ENCODE data around the gene HIGD1B. TPM values are rescaled to one million over a fixed set of nuclear protein-coding genes. Genes with fewer than 3 reads are reported as not detected.
"Not testable (repeated sequence)": the region's sequence is repeated elsewhere in the genome, so short reads cannot be mapped to it uniquely, and the experiment has no call there.

The HIGD1B gene
- polyA plus RNA-seq, 1 donor: 1.8 TPM

GRCh38 chr17:44820631-44821212 lies 27.0 kb upstream of the HIGD1B start:
- Histone ChIP-seq H3K27me3 (ENCODE audit: control insufficient read depth, insufficient read depth, low read length) (no peaks in the 10 kb centered on the region), H3K4me1 (ENCODE audit: control insufficient read depth, insufficient read depth, low read length) (no peaks in the 10 kb centered on the region), H3K36me3 (ENCODE audit: control insufficient read depth, insufficient read depth, low read length) (no peaks in the 10 kb centered on the region), H3K4me3 (ENCODE audit: low read length) (no peak overlapping the region), H3K9me3 (ENCODE audit: control insufficient read depth, low read depth, low read length) (no peaks in the 10 kb centered on the region), H3K27ac (ENCODE audit: low read length) (no peak overlapping the region)
- WGBS (ENCODE audit: insufficient coverage, low lambda C conversion rate): 30% methylated on average over 3 of the region's 7 CpGs
- no peak for DNase-seq

DNA sequence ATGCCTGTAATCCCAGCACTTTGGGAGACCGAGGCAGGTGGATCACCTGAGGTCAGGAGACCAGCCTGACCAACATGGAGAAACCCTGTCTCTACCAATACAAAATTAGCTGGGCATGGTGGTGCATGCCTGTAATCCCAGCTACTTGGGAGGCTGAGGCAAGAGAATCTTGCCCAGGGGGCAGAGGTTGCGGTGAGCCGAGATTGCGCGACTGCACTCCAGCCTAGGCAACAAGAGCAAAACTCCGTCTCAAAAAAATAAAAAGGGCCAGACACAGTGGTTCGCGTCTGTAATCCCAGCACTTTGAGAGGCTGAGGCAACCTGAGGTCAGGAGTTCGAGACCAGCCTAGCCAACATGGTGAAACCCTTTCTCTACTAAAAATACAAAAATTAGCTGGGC lies 22.4 kb upstream of the HIGD1B start:
- H3K4me3 ChIP-seq (ENCODE audit: low read length); H3K4me1 ChIP-seq (ENCODE audit: control insufficient read depth, insufficient read depth, low read length); H3K27ac ChIP-seq (ENCODE audit: low read length); H3K9me3 ChIP-seq (ENCODE audit: control insufficient read depth, low read depth, low read length); H3K36me3 ChIP-seq (ENCODE audit: control insufficient read depth, insufficient read depth, low read length); DNase-seq: not testable (repeated sequence)
- no CpG with 5 or more reads among the region's 9 CpGs for WGBS (ENCODE audit: insufficient coverage, low lambda C conversion rate)
- peaks cover 28% of the 10 kb centered on the region for H3K27me3 ChIP-seq (ENCODE audit: control insufficient read depth, insufficient read depth, low read length)

DNA sequence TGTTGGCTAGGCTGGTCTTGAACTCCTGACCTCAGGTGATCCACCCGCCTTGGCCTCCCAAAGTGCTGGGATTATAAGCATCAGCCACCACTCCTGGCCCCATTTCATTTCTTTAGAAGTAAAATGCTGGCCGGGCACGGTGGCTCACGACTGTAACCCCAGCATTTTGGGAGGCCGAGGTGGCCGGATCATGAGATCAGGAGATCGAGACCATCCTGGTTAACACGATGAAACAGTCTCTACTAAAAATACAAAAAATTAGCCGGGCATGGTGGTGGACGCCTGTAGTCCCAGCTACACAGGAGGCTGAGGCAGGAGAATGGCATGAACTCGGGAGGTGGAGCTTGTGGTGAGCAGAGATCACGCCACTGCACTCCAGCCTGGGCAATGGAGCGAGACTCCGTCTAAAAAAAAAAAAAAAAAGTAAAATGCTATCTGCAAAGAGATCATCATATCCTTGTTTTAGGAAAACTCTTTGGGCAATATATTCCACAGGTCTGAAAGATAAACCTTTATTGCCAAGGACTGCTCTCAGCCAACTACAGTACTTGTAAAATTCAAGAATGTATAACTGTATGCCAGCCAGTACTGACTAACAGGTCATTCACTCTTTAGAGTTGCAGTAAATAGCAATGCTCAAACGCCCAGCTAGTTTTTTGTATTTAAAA lies 21.4 kb upstream of the HIGD1B start:
- Histone ChIP-seq H3K27me3 (ENCODE audit: control insufficient read depth, insufficient read depth, low read length) (peaks cover 39% of the 10 kb centered on the region), H3K27ac (ENCODE audit: low read length) (no peak overlapping the region), H3K9me3 (ENCODE audit: control insufficient read depth, low read depth, low read length) (no peaks in the 10 kb centered on the region), H3K4me3 (ENCODE audit: low read length) (no peak overlapping the region), H3K36me3 (ENCODE audit: control insufficient read depth, insufficient read depth, low read length) (no peaks in the 10 kb centered on the region), H3K4me1 (ENCODE audit: control insufficient read depth, insufficient read depth, low read length) (peaks cover 4% of the 10 kb centered on the region)
- no peak for DNase-seq
- no CpG with 5 or more reads among the region's 15 CpGs for WGBS (ENCODE audit: insufficient coverage, low lambda C conversion rate)

- Histone ChIP-seq H3K9me3 (ENCODE audit: control insufficient read depth, low read depth, low read length) (no peaks in the 10 kb centered on the region), H3K4me3 (ENCODE audit: low read length) (no peak overlapping the region), H3K36me3 (ENCODE audit: control insufficient read depth, insufficient read depth, low read length) (no peaks in the 10 kb centered on the region), H3K4me1 (ENCODE audit: control insufficient read depth, insufficient read depth, low read length) (peaks cover 4% of the 10 kb centered on the region), H3K27ac (ENCODE audit: low read length) (no peak overlapping the region), H3K27me3 (ENCODE audit: control insufficient read depth, insufficient read depth, low read length) (peaks cover 45% of the 10 kb centered on the region)
- DNase-seq: no peak
- WGBS (ENCODE audit: insufficient coverage, low lambda C conversion rate): no CpG with 5 or more reads among the region's 1 CpG
Measured at GRCh38 chr17:44827863-44828262, 19.8 kb upstream of the HIGD1B start.

DNA sequence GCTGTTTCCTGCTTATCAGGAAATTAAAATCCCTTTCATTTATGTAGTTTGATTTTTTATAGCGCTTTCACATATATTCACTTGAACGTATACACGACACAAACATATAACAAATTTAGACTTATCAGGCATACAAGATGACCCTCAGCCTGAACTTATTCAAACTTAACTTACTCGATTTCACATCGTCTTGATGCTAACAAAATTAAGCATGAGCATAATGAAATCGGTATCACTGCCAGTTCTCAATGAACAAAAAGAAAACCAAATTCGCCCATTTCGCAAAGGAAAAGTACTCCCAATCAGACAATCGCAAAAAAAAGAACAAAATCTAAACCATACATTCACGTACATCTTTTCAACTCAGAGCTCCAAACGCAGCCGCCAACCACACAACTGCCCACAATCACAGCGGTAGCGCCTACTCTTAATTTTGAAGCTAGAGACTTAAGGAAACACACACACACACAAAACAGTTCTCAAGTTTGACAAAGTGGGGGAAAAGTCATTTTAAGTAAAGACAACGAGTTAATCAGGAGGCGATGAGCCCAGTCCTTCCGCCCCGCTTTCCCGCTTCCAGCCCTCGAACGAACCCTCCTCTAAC lies 18.7 kb upstream of the HIGD1B start:
- peak overlapping the region; percentile 44 for H3K4me3 ChIP-seq (ENCODE audit: low read length)
- H3K27me3 ChIP-seq (ENCODE audit: control insufficient read depth, insufficient read depth, low read length): peaks cover 47% of the 10 kb centered on the region
- peaks cover 4% of the 10 kb centered on the region for H3K4me1 ChIP-seq (ENCODE audit: control insufficient read depth, insufficient read depth, low read length)
- WGBS (ENCODE audit: insufficient coverage, low lambda C conversion rate): 0% methylated on average over 6 of the region's 21 CpGs
- peak overlapping the region; percentile 16 for H3K27ac ChIP-seq (ENCODE audit: low read length)
- DNase-seq: peak in 1 of 2 donors; percentile 52
- H3K9me3 ChIP-seq (ENCODE audit: control insufficient read depth, low read depth, low read length): no peaks in the 10 kb centered on the region
- H3K36me3 ChIP-seq (ENCODE audit: control insufficient read depth, insufficient read depth, low read length): no peaks in the 10 kb centered on the region

- WGBS (ENCODE audit: insufficient coverage, low lambda C conversion rate): no CpG with 5 or more reads among the region's 123 CpGs
- H3K27ac ChIP-seq (ENCODE audit: low read length): peak within 1 kb of the TSS; percentile 52
- no peaks in the 10 kb centered on the region for H3K36me3 ChIP-seq (ENCODE audit: control insufficient read depth, insufficient read depth, low read length)
- no peaks in the 10 kb centered on the region for H3K9me3 ChIP-seq (ENCODE audit: control insufficient read depth, low read depth, low read length)
- H3K4me1 ChIP-seq (ENCODE audit: control insufficient read depth, insufficient read depth, low read length): peaks cover 4% of the 10 kb centered on the region
- peak within 1 kb of the TSS; percentile 46 for H3K4me3 ChIP-seq (ENCODE audit: low read length)
- peak in 1 of 2 donors; percentile 39 for DNase-seq
- H3K27me3 ChIP-seq (ENCODE audit: control insufficient read depth, insufficient read depth, low read length): peaks cover 47% of the 10 kb centered on the region
Measured at GRCh38 chr17:44829523-44830358, 17.9 kb upstream of the HIGD1B start, which contains the start of gene GJC1. GJC1 (minus strand) TSS chr17:44830287; CDS start chr17:44805817, 24,470 bp downstream.

GRCh38 chr17:44830359-44831288 lies 17.1 kb upstream of the HIGD1B start:
- Histone ChIP-seq H3K27ac (ENCODE audit: low read length) (peak overlapping the region; percentile 52), H3K4me1 (ENCODE audit: control insufficient read depth, insufficient read depth, low read length) (peaks cover 4% of the 10 kb centered on the region), H3K36me3 (ENCODE audit: control insufficient read depth, insufficient read depth, low read length) (no peaks in the 10 kb centered on the region), H3K27me3 (ENCODE audit: control insufficient read depth, insufficient read depth, low read length) (peaks cover 47% of the 10 kb centered on the region), H3K9me3 (ENCODE audit: control insufficient read depth, low read depth, low read length) (no peaks in the 10 kb centered on the region), H3K4me3 (ENCODE audit: low read length) (peak overlapping the region; percentile 46)
- whole genome bisulfite sequencing (ENCODE audit: insufficient coverage, low lambda C conversion rate): no CpG with 5 or more reads among the region's 58 CpGs
- DNase-seq: peak in 1 of 2 donors; percentile 33

DNA sequence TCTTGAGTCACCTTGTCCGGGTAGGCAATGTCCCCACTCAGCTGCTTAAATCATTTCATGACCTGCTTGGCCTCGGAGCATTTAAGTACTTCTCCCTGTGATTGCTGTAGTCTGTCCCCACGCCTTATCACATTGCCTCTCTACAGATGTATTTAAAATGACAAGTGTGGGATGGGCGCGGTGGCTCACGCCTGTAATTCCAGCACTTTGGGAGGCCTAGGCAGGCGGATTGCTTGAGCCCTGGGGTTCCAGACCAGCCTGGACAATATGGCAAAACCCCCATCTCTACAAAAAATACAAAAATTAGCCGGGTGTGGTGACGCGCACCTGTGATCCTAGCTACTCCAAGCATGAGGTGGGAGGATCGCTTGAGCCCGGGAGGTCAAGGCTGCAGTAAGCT lies 16.3 kb upstream of the HIGD1B start:
- no peaks in the 10 kb centered on the region for H3K36me3 ChIP-seq (ENCODE audit: control insufficient read depth, insufficient read depth, low read length)
- no peak overlapping the region for H3K27ac ChIP-seq (ENCODE audit: low read length)
- WGBS (ENCODE audit: insufficient coverage, low lambda C conversion rate): 72% methylated on average over 5 of the region's 12 CpGs
- H3K27me3 ChIP-seq (ENCODE audit: control insufficient read depth, insufficient read depth, low read length): peaks cover 47% of the 10 kb centered on the region
- no peak overlapping the region for H3K4me3 ChIP-seq (ENCODE audit: low read length)
- H3K9me3 ChIP-seq (ENCODE audit: control insufficient read depth, low read depth, low read length): no peaks in the 10 kb centered on the region
- H3K4me1 ChIP-seq (ENCODE audit: control insufficient read depth, insufficient read depth, low read length): peaks cover 4% of the 10 kb centered on the region
- DNase-seq: no peak

DNA sequence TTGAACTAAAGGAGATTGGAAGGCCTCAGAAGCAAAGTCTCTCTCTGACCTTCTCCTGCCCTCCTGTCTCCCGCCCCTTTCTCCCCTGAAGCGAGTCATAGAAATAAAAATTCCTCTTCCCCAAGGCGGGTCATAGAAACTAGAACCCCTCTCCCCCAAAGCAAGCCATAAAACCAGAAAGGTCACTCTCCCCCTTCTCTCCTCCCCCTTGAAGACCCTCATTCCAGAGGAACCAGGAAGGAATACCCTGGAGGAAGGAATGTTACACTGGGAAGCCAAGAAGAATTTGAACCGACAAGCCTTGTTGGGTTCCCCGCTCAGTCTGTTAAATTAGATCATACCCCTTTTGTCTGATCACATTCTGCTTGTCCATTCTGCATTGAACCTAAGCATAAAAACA lies 14.9 kb upstream of the HIGD1B start:
- no peak for DNase-seq
- no CpG with 5 or more reads among the region's 5 CpGs for WGBS (ENCODE audit: insufficient coverage, low lambda C conversion rate)
- Histone ChIP-seq H3K36me3 (ENCODE audit: control insufficient read depth, insufficient read depth, low read length) (no peaks in the 10 kb centered on the region), H3K27ac (ENCODE audit: low read length) (no peak overlapping the region), H3K4me1 (ENCODE audit: control insufficient read depth, insufficient read depth, low read length) (peaks cover 4% of the 10 kb centered on the region), H3K27me3 (ENCODE audit: control insufficient read depth, insufficient read depth, low read length) (peaks cover 36% of the 10 kb centered on the region), H3K9me3 (ENCODE audit: control insufficient read depth, low read depth, low read length) (no peaks in the 10 kb centered on the region), H3K4me3 (ENCODE audit: low read length) (no peak overlapping the region)
